ENCODE results near the gene NRDC.
A peak's percentile ranks its signal among the peaks of the same experiment; 100 is the strongest.
"Not testable (repeated sequence)": the region's sequence is repeated elsewhere in the genome, so short reads cannot be mapped to it uniquely, and the experiment has no call there.

The NRDC gene

GRCh38 chr1:51878616-51879336, at the start of gene NRDC:
Gene NRDC (minus strand): TSS chr1:51878727. CDS start chr1:51878615, 112 bp downstream.
- DNase-seq (ENCODE audit: low read depth in 2 of 2) = peak; percentile 100

GRCh38 chr1:51927029-51927428, 48.5 kb upstream of the NRDC start:
- DNase-seq (ENCODE audit: low read depth in 2 of 2) = peak in 1 of 2 experiments; percentile 41

GRCh38 chr1:51926171-51926812, 47.8 kb upstream of the NRDC start:
- DNase-seq (ENCODE audit: low read depth in 2 of 2) = no peak

- peak; percentile 41 to 46 for DNase-seq (ENCODE audit: low read depth in 2 of 2)
These were observed 45.9 kb upstream of the NRDC start for GRCh38 chr1:51924455-51924854.

- no peak for DNase-seq (ENCODE audit: low read depth in 2 of 2)
These were observed 43.5 kb upstream of the NRDC start for GRCh38 chr1:51922040-51922439.

- no peak for DNase-seq (ENCODE audit: low read depth in 2 of 2)
These were observed 41.6 kb upstream of the NRDC start for GRCh38 chr1:51920130-51920529.

- DNase-seq (ENCODE audit: low read depth in 2 of 2) = no peak
These were observed 41.2 kb upstream of the NRDC start for GRCh38 chr1:51919684-51920083.

GRCh38 chr1:51916587-51917405, 38.3 kb upstream of the NRDC start:
- DNase-seq (ENCODE audit: low read depth in 2 of 2) = no peak

GRCh38 chr1:51915951-51916350, 37.4 kb upstream of the NRDC start:
- no peak for DNase-seq (ENCODE audit: low read depth in 2 of 2)

GRCh38 chr1:51912881-51913280, 34.4 kb upstream of the NRDC start:
- no peak for DNase-seq (ENCODE audit: low read depth in 2 of 2)

GRCh38 chr1:51910221-51911000, 31.9 kb upstream of the NRDC start:
- DNase-seq (ENCODE audit: low read depth in 2 of 2) = no peak

GRCh38 chr1:51908499-51908898, 30.0 kb upstream of the NRDC start:
- no peak for DNase-seq (ENCODE audit: low read depth in 2 of 2)

GRCh38 chr1:51907079-51907702, 28.7 kb upstream of the NRDC start:
- no peak for DNase-seq (ENCODE audit: low read depth in 2 of 2)

- no peak for DNase-seq (ENCODE audit: low read depth in 2 of 2)
These were observed 28.0 kb upstream of the NRDC start for GRCh38 chr1:51906306-51907078.

GRCh38 chr1:51902456-51902855, 23.9 kb upstream of the NRDC start:
- no peak for DNase-seq (ENCODE audit: low read depth in 2 of 2)

GRCh38 chr1:51901151-51901550, 22.6 kb upstream of the NRDC start:
- DNase-seq (ENCODE audit: low read depth in 2 of 2) = no peak

- no peak for DNase-seq (ENCODE audit: low read depth in 2 of 2)
These were observed 20.5 kb upstream of the NRDC start for GRCh38 chr1:51899022-51899421.

- peak; percentile 95 for DNase-seq (ENCODE audit: low read depth in 2 of 2)
These were observed 19.7 kb upstream of the NRDC start for GRCh38 chr1:51898090-51898734.

GRCh38 chr1:51897699-51898031, 19.1 kb upstream of the NRDC start:
- peak; percentile 94 for DNase-seq (ENCODE audit: low read depth in 2 of 2)

- DNase-seq (ENCODE audit: low read depth in 2 of 2) = not testable (repeated sequence)
These were observed 16.2 kb upstream of the NRDC start for GRCh38 chr1:51894748-51895147.
